HCT116 (cell line): Measurements from ENCODE around the gene GLI3. TPM values are rescaled to one million over a fixed set of nuclear protein-coding genes. Genes with fewer than 3 reads are reported as not detected.

Source experiments
- ATAC-seq: fragments of 200-7000 bp; cut with Tn5 transposase; 2 replicates; pipeline ENCODE4 v1.9.1; 2020; ENCODE audit warnings: mild to moderate bottlenecking, moderate library complexity
- BruUV-seq: library from RNA; stranded (reverse); fragments of 400-500 nt; replicated peaks from 2 replicates; lab custom pipeline; 2021; lab: Mats Ljungman, UMichigan
- CTCF ChIA-PET: fragments of 300-600 bp; sonication (Branson Sonifier 250); formaldehyde crosslinking; loops from one replicate; lab custom pipeline; 2021; ENCODE audit warnings: antibody characterized with exemption; lab: Charles Lee
- POLR2A ChIA-PET: fragments of 300-600, 350-600 bp; sonication (Branson Sonifier 250); formaldehyde crosslinking; loops from one replicate; lab custom pipeline; 2021; ENCODE audit warnings: antibody characterized with exemption; lab: Charles Lee
- RAD21 ChIA-PET, 2 experiments: fragments of 300-600 bp; sonication (Branson Sonifier 250); formaldehyde crosslinking; loops; one replicate each; lab custom pipeline; 2023; ENCODE audit warnings: low total read pairs in 2 of 2; ENCODE audit not compliant: uncharacterized antibody in 2 of 2, unreplicated experiment in 2 of 2, low non-redundant PET in 1 of 2; lab: Charles Lee
- DNase-seq: peaks from one replicate; pipeline ENCODE4 v3.0.0-alpha.2; 2010; ENCODE audit warnings: low read depth, low spot score
- H2AFZ ChIP-seq: fragments of 200-600 bp; shearing (Covaris generic), sonication (generic); 2 replicates; pipeline ENCODE4 v1.6.1; 2017; ENCODE audit warnings: low read depth, mixed run types, mixed read lengths, antibody characterized with exemption, low read length; ENCODE audit not compliant: poor library complexity, severe bottlenecking
- H3K27ac ChIP-seq: 2 replicates; pipeline ENCODE4 v1.5.1; 2012; ENCODE audit warnings: low read depth, low read length
- H3K27me3 ChIP-seq: fragments of 200-600 bp; sonication (generic); 2 replicates; pipeline ENCODE4 v1.6.1; 2016; ENCODE audit warnings: mixed run types, low read length, mixed read lengths; ENCODE audit not compliant: insufficient read depth
- H3K36me3 ChIP-seq, 2 experiments: fragments of 200-500 bp in 1 of 2; fragments of 200-600 bp in 1 of 2; sonication (Bioruptor generic) in 1 of 2; sonication (generic) in 1 of 2; 2 replicates each; pipeline versions ENCODE4 v1.5.1 to v1.6.1; 2014 to 2016; ENCODE audit warnings: low read length in 2 of 2, inconsistent platforms in 1 of 2, mixed read lengths in 1 of 2, mixed run types in 1 of 2; ENCODE audit not compliant: insufficient read depth in 2 of 2, control insufficient read depth in 1 of 2
- H3K4me1 ChIP-seq, 2 experiments: fragments of 200-600 bp in 1 of 2; sonication (generic) in 1 of 2; 2 replicates each; pipeline versions ENCODE4 v1.5.1 to v1.6.1; 2012 to 2017; ENCODE audit warnings: low read length in 2 of 2, inconsistent platforms in 1 of 2, mild to moderate bottlenecking in 1 of 2, mixed read lengths in 1 of 2, mixed run types in 1 of 2, moderate library complexity in 1 of 2; ENCODE audit not compliant: insufficient read depth in 2 of 2, control insufficient read depth in 1 of 2
- H3K4me2 ChIP-seq: fragments of 200-600 bp; sonication (generic); 2 replicates; pipeline ENCODE4 v1.6.1; 2017; ENCODE audit warnings: mixed run types, low read length, mixed read lengths
- H3K4me3 ChIP-seq, 2 experiments: fragments of 200-600 bp in 1 of 2; sonication (generic) in 1 of 2; replicated peaks in 1 of 2; 2 replicates each; pipeline ENCODE4 v1.5.1; 2011 to 2016; ENCODE audit warnings: low read length in 2 of 2, control low read depth in 1 of 2, low read depth in 1 of 2, mild to moderate bottlenecking in 1 of 2, mixed read lengths in 1 of 2, mixed run types in 1 of 2
- H3K79me2 ChIP-seq: fragments of 200-600 bp; sonication (generic); 2 replicates; pipeline ENCODE4 v1.6.1; 2017; ENCODE audit warnings: mild to moderate bottlenecking, mixed run types, low read length, moderate library complexity, mixed read lengths; ENCODE audit not compliant: insufficient read depth
- H3K9ac ChIP-seq: fragments of 200-600 bp; sonication (generic); 2 replicates; pipeline ENCODE4 v1.6.1; 2016; ENCODE audit warnings: low read length, mixed read lengths
- H3K9me2 ChIP-seq: fragments of 200-600 bp; sonication (generic), shearing (Covaris generic); 2 replicates; pipeline ENCODE4 v1.6.1; 2017; ENCODE audit warnings: mixed run types, mild to moderate bottlenecking, moderate library complexity; ENCODE audit not compliant: insufficient read depth
- H3K9me3 ChIP-seq, 2 experiments: fragments of 200-500 bp in 1 of 2; fragments of 200-600 bp in 1 of 2; sonication (Bioruptor generic) in 1 of 2; sonication (generic) in 1 of 2; 2 replicates each; pipeline ENCODE4 v1.6.1; 2014 to 2017; ENCODE audit warnings: low read length in 2 of 2, mixed read lengths in 2 of 2, inconsistent platforms in 1 of 2, low read depth in 1 of 2, mild to moderate bottlenecking in 1 of 2, mixed run types in 1 of 2, moderate library complexity in 1 of 2; ENCODE audit not compliant: control insufficient read depth in 1 of 2, insufficient read depth in 1 of 2
- H4K20me1 ChIP-seq: fragments of 200-600 bp; sonication (generic), shearing (Covaris generic); 2 replicates; pipeline ENCODE4 v1.6.1; 2017; ENCODE audit warnings: mixed run types, mild to moderate bottlenecking, moderate library complexity; ENCODE audit not compliant: insufficient read depth
- CEBPB ChIP-seq: IDR thresholded peaks from 2 replicates; pipeline ENCODE4 v1.6.1; 2012; ENCODE audit warnings: low read depth
- EGR1 ChIP-seq: IDR thresholded peaks from 2 replicates; pipeline ENCODE4 v1.6.1; 2012; ENCODE audit warnings: low read depth
- EZH2 ChIP-seq: fragments of 200-600 bp; sonication (generic); IDR thresholded peaks from 2 replicates; pipeline ENCODE4 v1.6.1; 2017; ENCODE audit warnings: antibody characterized with exemption, mixed run types
- EZH2phosphoT487 ChIP-seq: fragments of 200-600 bp; IDR thresholded peaks from 2 replicates; pipeline ENCODE4 v1.6.1; 2018; ENCODE audit warnings: antibody characterized with exemption, borderline replicate concordance
- MAX ChIP-seq: IDR thresholded peaks from 2 replicates; pipeline ENCODE4 v1.6.1; 2012
- POLR2A ChIP-seq: IDR thresholded peaks from 2 replicates; pipeline ENCODE4 v1.7.0; 2011; ENCODE audit warnings: borderline replicate concordance; ENCODE audit not compliant: insufficient read depth, insufficient read length; ENCODE audit errors: extremely low read depth
- POLR2AphosphoS5 ChIP-seq: IDR thresholded peaks from 2 replicates; pipeline ENCODE4 v1.6.1; 2011; ENCODE audit warnings: mild to moderate bottlenecking, low read depth, low read length, moderate library complexity
- SIN3A ChIP-seq: IDR thresholded peaks from 2 replicates; pipeline ENCODE4 v1.6.1; 2012; ENCODE audit warnings: low read depth
- SP1 ChIP-seq: IDR thresholded peaks from 2 replicates; pipeline ENCODE4 v1.6.1; 2012; ENCODE audit warnings: low read depth
- SRF ChIP-seq: IDR thresholded peaks from 2 replicates; pipeline ENCODE4 v1.6.1; 2012; ENCODE audit warnings: low read depth
- ZFX ChIP-seq: fragments of 450-650 bp; IDR thresholded peaks from 2 replicates; pipeline ENCODE4 v1.6.1; 2017
- ZNF274 ChIP-seq: fragments of 200-500 bp; sonication (Bioruptor generic); IDR thresholded peaks from 2 replicates; pipeline ENCODE4 v1.6.1; 2014; ENCODE audit warnings: mild to moderate bottlenecking, low read depth, low read length, inconsistent platforms
- intact Hi-C: fragments of 100-400 bp; cut with micrococcal nuclease; formaldehyde crosslinking; loops from 2 replicates; pipeline ENCODE4 v1.10.0; 2022
- total RNA-seq: library from RNA; stranded (reverse); gene quantifications from one replicate; pipeline ENCODE4 v1.2.1, GENCODE V29; 2021; ENCODE audit not compliant: unreplicated experiment
- TF ChIP-seq, protein P1 (sequence below): IDR thresholded peaks from 2 replicates; pipeline ENCODE4 v1.6.1; 2012
- TF ChIP-seq, protein P2 (sequence below), 3 experiments: fragments of 200-600 bp in 1 of 3; sonication (generic) in 1 of 3; IDR thresholded peaks in 2 of 3; conservative IDR thresholded peaks in 1 of 3; 2 replicates each; pipeline ENCODE4 v1.5.1; 2012 to 2017; ENCODE audit warnings: low read depth in 2 of 3, low read length in 2 of 3, antibody characterized with exemption in 1 of 3, borderline replicate concordance in 1 of 3, control low read depth in 1 of 3, mild to moderate bottlenecking in 1 of 3, mixed read lengths in 1 of 3, mixed run types in 1 of 3, moderate library complexity in 1 of 3; ENCODE audit not compliant: insufficient read depth in 1 of 3
- TF ChIP-seq, protein P3 (sequence below): IDR thresholded peaks from 2 replicates; pipeline ENCODE4 v1.6.1; 2012; ENCODE audit warnings: low read depth

GLI3 gene
- total RNA-seq, 1 experiment from 2014 or later = 0.07 TPM

DNA sequence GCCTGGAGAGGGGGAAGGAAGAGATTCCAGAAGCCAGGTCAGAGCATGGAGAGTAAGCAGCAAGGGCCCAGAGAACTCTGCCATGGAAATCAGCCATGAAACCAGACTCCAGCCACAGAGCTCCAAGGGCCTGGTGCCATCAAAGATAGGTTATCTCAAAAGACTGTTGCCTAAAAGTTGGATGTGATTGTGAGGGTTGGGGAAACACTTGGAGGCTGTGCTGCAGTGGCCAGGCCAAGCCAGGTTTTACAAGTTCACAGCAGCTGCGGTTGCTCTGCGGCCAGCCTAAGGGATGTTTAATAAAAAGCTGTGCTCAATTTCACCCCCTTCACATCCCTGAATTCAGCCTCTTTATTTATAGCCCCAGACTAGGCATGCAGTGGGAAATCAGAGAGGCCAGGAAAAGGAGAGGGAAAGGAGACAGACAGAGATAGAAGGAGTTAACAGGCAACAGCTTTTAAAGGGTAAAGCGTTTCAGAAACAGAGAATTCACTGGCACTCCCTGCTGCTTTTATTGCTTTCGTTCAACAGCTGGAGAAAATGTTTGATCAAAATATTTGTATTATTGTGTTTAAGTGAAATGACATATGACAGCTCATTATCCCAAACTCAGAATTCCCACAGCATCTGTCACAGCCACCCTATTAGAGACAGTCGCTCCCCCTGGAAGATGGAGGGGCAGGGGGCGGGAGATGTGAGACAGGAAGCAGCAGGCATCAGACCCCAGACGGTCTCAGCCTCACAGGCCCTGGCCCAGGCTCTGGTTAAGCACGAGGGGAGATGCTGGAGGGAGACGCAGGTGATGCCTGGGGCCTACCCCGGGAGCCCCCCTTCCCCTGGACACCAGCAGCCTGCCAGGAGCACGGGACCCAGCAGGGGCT, 140.1 kb downstream of the GLI3 start:
- no peak overlapping the region for H3K27ac ChIP-seq

More for the DNA sequence above, 140.1 kb downstream of the GLI3 start:
- H3K4me2 ChIP-seq = no peak overlapping the region
- DNase-seq (no peak), ATAC-seq (no peak)
- ChIA-PET RAD21 (no interaction called here), CTCF (no interaction called here)
- BruUV-seq = no TSS peak
- no peaks in the 10 kb centered on the region for H3K27me3 ChIP-seq
- no peaks in the 10 kb centered on the region for H3K4me1 ChIP-seq
- H3K4me3 ChIP-seq = no peak overlapping the region
- H3K9ac ChIP-seq = no peak overlapping the region
- H4K20me1 ChIP-seq = no peaks in the 10 kb centered on the region
- no peaks in the 10 kb centered on the region for H3K36me3 ChIP-seq
- H3K9me3 ChIP-seq = no peaks in the 10 kb centered on the region
- H2AFZ ChIP-seq = no peak overlapping the region
- TF ChIP-seq EZH2phosphoT487 (no peak), SIN3A (no peak), SP1 (no peak), MAX (no peak), EGR1 (no peak), SRF (no peak), EZH2 (no peak), CEBPB (no peak), ZFX (no peak), POLR2A (no peak), POLR2AphosphoS5 (no peak), ZNF274 (no peak)
- TF ChIP-seq, protein P1, sequence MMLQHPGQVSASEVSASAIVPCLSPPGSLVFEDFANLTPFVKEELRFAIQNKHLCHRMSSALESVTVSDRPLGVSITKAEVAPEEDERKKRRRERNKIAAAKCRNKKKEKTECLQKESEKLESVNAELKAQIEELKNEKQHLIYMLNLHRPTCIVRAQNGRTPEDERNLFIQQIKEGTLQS = no peak
- TF ChIP-seq, protein P2, sequence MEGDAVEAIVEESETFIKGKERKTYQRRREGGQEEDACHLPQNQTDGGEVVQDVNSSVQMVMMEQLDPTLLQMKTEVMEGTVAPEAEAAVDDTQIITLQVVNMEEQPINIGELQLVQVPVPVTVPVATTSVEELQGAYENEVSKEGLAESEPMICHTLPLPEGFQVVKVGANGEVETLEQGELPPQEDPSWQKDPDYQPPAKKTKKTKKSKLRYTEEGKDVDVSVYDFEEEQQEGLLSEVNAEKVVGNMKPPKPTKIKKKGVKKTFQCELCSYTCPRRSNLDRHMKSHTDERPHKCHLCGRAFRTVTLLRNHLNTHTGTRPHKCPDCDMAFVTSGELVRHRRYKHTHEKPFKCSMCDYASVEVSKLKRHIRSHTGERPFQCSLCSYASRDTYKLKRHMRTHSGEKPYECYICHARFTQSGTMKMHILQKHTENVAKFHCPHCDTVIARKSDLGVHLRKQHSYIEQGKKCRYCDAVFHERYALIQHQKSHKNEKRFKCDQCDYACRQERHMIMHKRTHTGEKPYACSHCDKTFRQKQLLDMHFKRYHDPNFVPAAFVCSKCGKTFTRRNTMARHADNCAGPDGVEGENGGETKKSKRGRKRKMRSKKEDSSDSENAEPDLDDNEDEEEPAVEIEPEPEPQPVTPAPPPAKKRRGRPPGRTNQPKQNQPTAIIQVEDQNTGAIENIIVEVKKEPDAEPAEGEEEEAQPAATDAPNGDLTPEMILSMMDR (IDR thresholded peaks at IDR 0.05 in 2 of 3, conservative IDR thresholded peaks at IDR 0.05 in 1 of 3; ENCODE audit: borderline replicate concordance in 1 of 3, insufficient read depth in 1 of 3, low read depth in 2 of 3, low read length in 2 of 3) = no peak
- TF ChIP-seq, protein P3, sequence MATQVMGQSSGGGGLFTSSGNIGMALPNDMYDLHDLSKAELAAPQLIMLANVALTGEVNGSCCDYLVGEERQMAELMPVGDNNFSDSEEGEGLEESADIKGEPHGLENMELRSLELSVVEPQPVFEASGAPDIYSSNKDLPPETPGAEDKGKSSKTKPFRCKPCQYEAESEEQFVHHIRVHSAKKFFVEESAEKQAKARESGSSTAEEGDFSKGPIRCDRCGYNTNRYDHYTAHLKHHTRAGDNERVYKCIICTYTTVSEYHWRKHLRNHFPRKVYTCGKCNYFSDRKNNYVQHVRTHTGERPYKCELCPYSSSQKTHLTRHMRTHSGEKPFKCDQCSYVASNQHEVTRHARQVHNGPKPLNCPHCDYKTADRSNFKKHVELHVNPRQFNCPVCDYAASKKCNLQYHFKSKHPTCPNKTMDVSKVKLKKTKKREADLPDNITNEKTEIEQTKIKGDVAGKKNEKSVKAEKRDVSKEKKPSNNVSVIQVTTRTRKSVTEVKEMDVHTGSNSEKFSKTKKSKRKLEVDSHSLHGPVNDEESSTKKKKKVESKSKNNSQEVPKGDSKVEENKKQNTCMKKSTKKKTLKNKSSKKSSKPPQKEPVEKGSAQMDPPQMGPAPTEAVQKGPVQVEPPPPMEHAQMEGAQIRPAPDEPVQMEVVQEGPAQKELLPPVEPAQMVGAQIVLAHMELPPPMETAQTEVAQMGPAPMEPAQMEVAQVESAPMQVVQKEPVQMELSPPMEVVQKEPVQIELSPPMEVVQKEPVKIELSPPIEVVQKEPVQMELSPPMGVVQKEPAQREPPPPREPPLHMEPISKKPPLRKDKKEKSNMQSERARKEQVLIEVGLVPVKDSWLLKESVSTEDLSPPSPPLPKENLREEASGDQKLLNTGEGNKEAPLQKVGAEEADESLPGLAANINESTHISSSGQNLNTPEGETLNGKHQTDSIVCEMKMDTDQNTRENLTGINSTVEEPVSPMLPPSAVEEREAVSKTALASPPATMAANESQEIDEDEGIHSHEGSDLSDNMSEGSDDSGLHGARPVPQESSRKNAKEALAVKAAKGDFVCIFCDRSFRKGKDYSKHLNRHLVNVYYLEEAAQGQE = no peak
- TF ChIP-seq, all 23 proteins: peak for 0
- POLR2A ChIA-PET = no interaction called here
- Histone ChIP-seq H3K9me2 (no peaks in the 10 kb centered on the region), H3K79me2 (no peaks in the 10 kb centered on the region)
- intact Hi-C loops = no loop called here
